Fibroblast of villous mesenchyme (primary cell): ENCODE results near the gene TDRD12. TPM values are rescaled to one million over a fixed set of nuclear protein-coding genes. Genes with fewer than 3 reads are reported as not detected.
"Not testable (repeated sequence)": the region's sequence is repeated elsewhere in the genome, so short reads cannot be mapped to it uniquely, and the experiment has no call there.

ENCODE experiments used
- DNase-seq: peaks from one replicate; pipeline ENCODE4 v3.0.0-alpha.2; 2010; ENCODE audit warnings: low read depth
- H3K4me3 ChIP-seq: 2 replicates; pipeline ENCODE4 v1.5.1; 2011; ENCODE audit warnings: low read depth, mild to moderate bottlenecking, low read length
- CTCF ChIP-seq: IDR thresholded peaks from 2 replicates; pipeline ENCODE4 v1.5.1; 2012; ENCODE audit warnings: low read depth, mild to moderate bottlenecking, low read length; ENCODE audit not compliant: insufficient read depth
- total RNA-seq: library from RNA; depleted of rRNA; stranded (reverse); fragments of >200 nt; gene quantifications from 2 replicates; pipeline ENCODE4 v1.2.3, GENCODE V29; 2012

Gene TDRD12
- total RNA-seq, 1 donor = under 0.01 TPM

- no peak for TF ChIP-seq CTCF
- no peak for DNase-seq
- no peak overlapping the region for H3K4me3 ChIP-seq
These were observed 112.0 kb downstream of the TDRD12 start for GRCh38 chr19:32831611-32832010.

GRCh38 chr19:32832094-32832493 lies 112.5 kb downstream of the TDRD12 start:
- not testable (repeated sequence) for H3K4me3 ChIP-seq, DNase-seq

- not testable (repeated sequence) for DNase-seq, H3K4me3 ChIP-seq
These were observed 113.3 kb downstream of the TDRD12 start for GRCh38 chr19:32832825-32833224.

GRCh38 chr19:32833388-32833787 lies 113.8 kb downstream of the TDRD12 start:
- not testable (repeated sequence) for DNase-seq, H3K4me3 ChIP-seq

- DNase-seq = no peak
- no peak overlapping the region for H3K4me3 ChIP-seq
- TF ChIP-seq CTCF = no peak
These were observed 118.0 kb downstream of the TDRD12 start for GRCh38 chr19:32837531-32837930.

- H3K4me3 ChIP-seq = no peak overlapping the region
- DNase-seq = no peak
- no peak for TF ChIP-seq CTCF
These were observed 122.5 kb downstream of the TDRD12 start for GRCh38 chr19:32842061-32842460.

GRCh38 chr19:32843716-32844245 lies 124.2 kb downstream of the TDRD12 start:
- H3K4me3 ChIP-seq = no peak overlapping the region
- TF ChIP-seq CTCF = no peak
- no peak for DNase-seq

GRCh38 chr19:32848035-32848434 lies 128.5 kb downstream of the TDRD12 start:
- H3K4me3 ChIP-seq, DNase-seq: not testable (repeated sequence)

GRCh38 chr19:32852216-32852615 lies 132.6 kb downstream of the TDRD12 start:
- no peak for TF ChIP-seq CTCF

GRCh38 chr19:32856818-32857217 lies 137.3 kb downstream of the TDRD12 start:
- not testable (repeated sequence) for H3K4me3 ChIP-seq, DNase-seq

More at GRCh38 chr19:32852216-32852615, 132.6 kb downstream of the TDRD12 start:
- H3K4me3 ChIP-seq = no peak overlapping the region
- DNase-seq = no peak
